NCI-H2107 treated with DMSO at 0.1 percent for 48 hours (cell line): ENCODE data around the gene HSPB8.

Experiments used
- DNase-seq: peaks from one replicate; lab custom pipeline; 2025; ENCODE audit not compliant: unreplicated experiment; lab: John Stamatoyannopoulos, UW

The HSPB8 gene

GRCh38 chr12:119169150-119169549 lies 9.6 kb upstream of the HSPB8 start:
- DNase-seq = no peak

- DNase-seq = no peak
Observed at GRCh38 chr12:119171291-119171690, 7.4 kb upstream of the HSPB8 start.

- no peak for DNase-seq
Observed at GRCh38 chr12:119171691-119172425, 6.9 kb upstream of the HSPB8 start.

GRCh38 chr12:119175081-119175480 lies 3.6 kb upstream of the HSPB8 start:
- DNase-seq = no peak

GRCh38 chr12:119176267-119177055 lies 2.3 kb upstream of the HSPB8 start:
- peak; percentile 50 for DNase-seq

- no peak for DNase-seq
Observed at GRCh38 chr12:119177056-119177325, 1.7 kb upstream of the HSPB8 start.

- no peak for DNase-seq
Observed at GRCh38 chr12:119177724-119178380, 879 bp upstream of the HSPB8 start.

GRCh38 chr12:119179335-119180021 lies 747 bp downstream of the HSPB8 start:
- DNase-seq = no peak

GRCh38 chr12:119180380-119181040 lies 1.8 kb downstream of the HSPB8 start:
- DNase-seq = no peak

- DNase-seq = no peak
Observed at GRCh38 chr12:119181202-119181601, 2.5 kb downstream of the HSPB8 start.

GRCh38 chr12:119181944-119182343 lies 3.2 kb downstream of the HSPB8 start:
- no peak for DNase-seq

- DNase-seq = no peak
Observed at GRCh38 chr12:119182701-119183493, 4.2 kb downstream of the HSPB8 start.

- no peak for DNase-seq
Observed at GRCh38 chr12:119183942-119184695, 5.4 kb downstream of the HSPB8 start.

- no peak for DNase-seq
Observed at GRCh38 chr12:119195256-119195655, 16.5 kb downstream of the HSPB8 start.

GRCh38 chr12:119198440-119198839 lies 19.7 kb downstream of the HSPB8 start:
- no peak for DNase-seq

GRCh38 chr12:119200601-119201000 lies 21.9 kb downstream of the HSPB8 start:
- DNase-seq = no peak

GRCh38 chr12:119201789-119202543 lies 23.2 kb downstream of the HSPB8 start:
- peak; percentile 77 for DNase-seq

GRCh38 chr12:119202544-119202943 lies 23.8 kb downstream of the HSPB8 start:
- DNase-seq = peak; percentile 59

GRCh38 chr12:119204131-119204530 lies 25.4 kb downstream of the HSPB8 start:
- DNase-seq = no peak
